Measurements from ENCODE around the gene ZFYVE28. TPM values are rescaled to one million over a fixed set of nuclear protein-coding genes. Genes with fewer than 3 reads are reported as not detected.

Gene ZFYVE28
- total RNA-seq, 3 donors from 2014 or later = 12.3 to 14.1 (median 13.9) TPM

- Histone ChIP-seq H3K36me3 (no peaks in the 10 kb centered on the region), H3K4me1 (peaks cover 0 to 6% of the 10 kb centered on the region in 2 donors), H3K4me3 (no peak overlapping the region), H3K27me3 (no peaks in the 10 kb centered on the region), H3K9me3 (no peaks in the 10 kb centered on the region), H3K27ac (peak overlapping the region in 1 of 2 donors; percentile 14)
- peak in 1 of 2 donors; percentile 16 for DNase-seq (ENCODE audit: low spot score in 2 of 2)
- TF ChIP-seq POLR2A (IDR thresholded peaks at IDR 0.05) (no peak), POLR2AphosphoS5 (IDR thresholded peaks at IDR 0.05) (no peak)
- TF ChIP-seq, protein P1, sequence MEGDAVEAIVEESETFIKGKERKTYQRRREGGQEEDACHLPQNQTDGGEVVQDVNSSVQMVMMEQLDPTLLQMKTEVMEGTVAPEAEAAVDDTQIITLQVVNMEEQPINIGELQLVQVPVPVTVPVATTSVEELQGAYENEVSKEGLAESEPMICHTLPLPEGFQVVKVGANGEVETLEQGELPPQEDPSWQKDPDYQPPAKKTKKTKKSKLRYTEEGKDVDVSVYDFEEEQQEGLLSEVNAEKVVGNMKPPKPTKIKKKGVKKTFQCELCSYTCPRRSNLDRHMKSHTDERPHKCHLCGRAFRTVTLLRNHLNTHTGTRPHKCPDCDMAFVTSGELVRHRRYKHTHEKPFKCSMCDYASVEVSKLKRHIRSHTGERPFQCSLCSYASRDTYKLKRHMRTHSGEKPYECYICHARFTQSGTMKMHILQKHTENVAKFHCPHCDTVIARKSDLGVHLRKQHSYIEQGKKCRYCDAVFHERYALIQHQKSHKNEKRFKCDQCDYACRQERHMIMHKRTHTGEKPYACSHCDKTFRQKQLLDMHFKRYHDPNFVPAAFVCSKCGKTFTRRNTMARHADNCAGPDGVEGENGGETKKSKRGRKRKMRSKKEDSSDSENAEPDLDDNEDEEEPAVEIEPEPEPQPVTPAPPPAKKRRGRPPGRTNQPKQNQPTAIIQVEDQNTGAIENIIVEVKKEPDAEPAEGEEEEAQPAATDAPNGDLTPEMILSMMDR (IDR thresholded peaks at IDR 0.05) = no peak
- intact Hi-C loops (cut with DNase I; ENCODE audit: low total_unique reads) = loop anchor here (10.0 kb wide), 1 partner anchor 164 kb away; the partner anchor contains the start of genes CFAP99 and ZFYVE28
These were observed 167.9 kb downstream of the ZFYVE28 start for GRCh38 chr4:2250357-2251072.

- Histone ChIP-seq H3K9me3 (no peaks in the 10 kb centered on the region), H3K4me3 (no peak overlapping the region), H3K4me1 (no peaks in the 10 kb centered on the region), H3K27me3 (no peaks in the 10 kb centered on the region), H3K36me3 (no peaks in the 10 kb centered on the region), H3K27ac (peak overlapping the region in 1 of 2 donors; percentile 14)
- intact Hi-C loops (cut with DNase I; ENCODE audit: low total_unique reads) = loop anchor here (10.0 kb wide), 1 partner anchor 165 kb away; the partner anchor contains the start of genes CFAP99 and ZFYVE28
- TF ChIP-seq, protein P1 (IDR thresholded peaks at IDR 0.05) = no peak
- TF ChIP-seq POLR2AphosphoS5 (IDR thresholded peaks at IDR 0.05) (no peak), POLR2A (IDR thresholded peaks at IDR 0.05) (no peak)
- DNase-seq (ENCODE audit: low spot score in 2 of 2) = peak in 1 of 2 donors; percentile 17
These were observed 168.7 kb downstream of the ZFYVE28 start for GRCh38 chr4:2249526-2250356.

GRCh38 chr4:2248821-2249261 lies 169.6 kb downstream of the ZFYVE28 start:
- Histone ChIP-seq H3K9me3 (no peaks in the 10 kb centered on the region), H3K4me1 (no peaks in the 10 kb centered on the region), H3K36me3 (no peaks in the 10 kb centered on the region), H3K27ac (no peak overlapping the region), H3K27me3 (no peaks in the 10 kb centered on the region), H3K4me3 (no peak overlapping the region)
- TF ChIP-seq POLR2A (IDR thresholded peaks at IDR 0.05) (no peak), POLR2AphosphoS5 (IDR thresholded peaks at IDR 0.05) (no peak)
- TF ChIP-seq, protein P1 (IDR thresholded peaks at IDR 0.05) = no peak
- DNase-seq (ENCODE audit: low spot score in 2 of 2) = peak in 1 of 2 donors; percentile 14
- intact Hi-C loops (cut with DNase I; ENCODE audit: low total_unique reads) = no loop called here

- Histone ChIP-seq H3K36me3 (no peaks in the 10 kb centered on the region), H3K27ac (no peak overlapping the region), H3K4me3 (no peak overlapping the region), H3K4me1 (no peaks in the 10 kb centered on the region), H3K27me3 (no peaks in the 10 kb centered on the region), H3K9me3 (no peaks in the 10 kb centered on the region)
- intact Hi-C loops (cut with DNase I; ENCODE audit: low total_unique reads) = no loop called here
- peak in 1 of 2 donors; percentile 15 for DNase-seq (ENCODE audit: low spot score in 2 of 2)
- TF ChIP-seq POLR2A (IDR thresholded peaks at IDR 0.05) (no peak), POLR2AphosphoS5 (IDR thresholded peaks at IDR 0.05) (no peak)
- TF ChIP-seq, protein P1 (IDR thresholded peaks at IDR 0.05) = no peak
These were observed 170.2 kb downstream of the ZFYVE28 start for GRCh38 chr4:2248044-2248780.
